Mesendoderm (in vitro differentiated cells): Measurements from ENCODE around the gene HBQ1.
"Not testable (repeated sequence)": the region's sequence is repeated elsewhere in the genome, so short reads cannot be mapped to it uniquely, and the experiment has no call there.

Source experiments
- DNase-seq: peaks from one replicate; pipeline ENCODE4 v3.0.0; 2013
- H2AK5ac ChIP-seq: 2 replicates; pipeline ENCODE4 v1.6.1; 2013; ENCODE audit warnings: low read length, inconsistent platforms
- H2BK120ac ChIP-seq: 2 replicates; pipeline ENCODE4 v1.6.1; 2013; ENCODE audit warnings: low read depth, mild to moderate bottlenecking, low read length, moderate library complexity, mixed read lengths
- H2BK15ac ChIP-seq: replicated peaks from 2 replicates; pipeline ENCODE4 v1.6.1; 2013; ENCODE audit warnings: low read depth, mild to moderate bottlenecking, moderate library complexity
- H2BK5ac ChIP-seq: 2 replicates; pipeline ENCODE4 v1.6.1; 2013; ENCODE audit warnings: low read length, inconsistent platforms
- H3K18ac ChIP-seq: 2 replicates; pipeline ENCODE4 v1.6.1; 2013; ENCODE audit warnings: mild to moderate bottlenecking, low read length, mixed read lengths
- H3K23ac ChIP-seq: one replicate; pipeline ENCODE4 v1.6.1; 2013; ENCODE audit warnings: low read length
- H3K27ac ChIP-seq: 2 replicates; pipeline ENCODE4 v1.5.1; 2013; ENCODE audit warnings: low read depth, mild to moderate bottlenecking, inconsistent platforms, low read length, moderate library complexity
- H3K27me3 ChIP-seq: 2 replicates; pipeline ENCODE4 v1.6.1; 2013; ENCODE audit warnings: low read length, control low read depth, mild to moderate bottlenecking, inconsistent platforms; ENCODE audit not compliant: insufficient read depth, poor library complexity
- H3K36me3 ChIP-seq: 2 replicates; pipeline ENCODE4 v1.6.1; 2013; ENCODE audit warnings: low read length, inconsistent platforms; ENCODE audit not compliant: control insufficient read depth, insufficient read depth
- H3K4ac ChIP-seq: one replicate; pipeline ENCODE4 v1.6.1; 2013; ENCODE audit warnings: low read depth, mild to moderate bottlenecking, low read length, moderate library complexity
- H3K4me1 ChIP-seq: 2 replicates; pipeline ENCODE4 v1.6.1; 2013; ENCODE audit warnings: low read depth, low read length, inconsistent platforms; ENCODE audit not compliant: control insufficient read depth
- H3K4me2 ChIP-seq: 2 replicates; pipeline ENCODE4 v1.6.1; 2013; ENCODE audit warnings: low read length
- H3K4me3 ChIP-seq: 2 replicates; pipeline ENCODE4 v1.5.1; 2013; ENCODE audit warnings: mild to moderate bottlenecking, low read length
- H3K56ac ChIP-seq: one replicate; pipeline ENCODE4 v1.6.1; 2013; ENCODE audit warnings: low read length
- H3K79me1 ChIP-seq: 2 replicates; pipeline ENCODE4 v1.6.1; 2013; ENCODE audit warnings: low read length, inconsistent platforms
- H3K79me2 ChIP-seq: 2 replicates; pipeline ENCODE4 v1.6.1; 2013; ENCODE audit warnings: mild to moderate bottlenecking, low read length; ENCODE audit not compliant: control insufficient read depth, insufficient read depth
- H3K9ac ChIP-seq: 2 replicates; pipeline ENCODE4 v1.6.1; 2013; ENCODE audit warnings: low read length, inconsistent platforms
- H4K5ac ChIP-seq: one replicate; pipeline ENCODE4 v1.6.1; 2013; ENCODE audit warnings: low read length
- H4K8ac ChIP-seq: one replicate; pipeline ENCODE4 v1.6.1; 2013; ENCODE audit warnings: low read depth, mild to moderate bottlenecking, control low read depth, low read length, moderate library complexity
- WGBS: extraction: QIAGEN DNeasy Blood & Tissue Kit; methylation state at CpG from one replicate; pipeline ENCODE4 v1.1.7; 2013; ENCODE audit warnings: low lambda C conversion rate, missing lambda C conversion rate; ENCODE audit not compliant: insufficient coverage; ENCODE audit errors: extremely low coverage; 5-methylcytosine and 5-hydroxymethylcytosine counted together

Gene HBQ1

DNA sequence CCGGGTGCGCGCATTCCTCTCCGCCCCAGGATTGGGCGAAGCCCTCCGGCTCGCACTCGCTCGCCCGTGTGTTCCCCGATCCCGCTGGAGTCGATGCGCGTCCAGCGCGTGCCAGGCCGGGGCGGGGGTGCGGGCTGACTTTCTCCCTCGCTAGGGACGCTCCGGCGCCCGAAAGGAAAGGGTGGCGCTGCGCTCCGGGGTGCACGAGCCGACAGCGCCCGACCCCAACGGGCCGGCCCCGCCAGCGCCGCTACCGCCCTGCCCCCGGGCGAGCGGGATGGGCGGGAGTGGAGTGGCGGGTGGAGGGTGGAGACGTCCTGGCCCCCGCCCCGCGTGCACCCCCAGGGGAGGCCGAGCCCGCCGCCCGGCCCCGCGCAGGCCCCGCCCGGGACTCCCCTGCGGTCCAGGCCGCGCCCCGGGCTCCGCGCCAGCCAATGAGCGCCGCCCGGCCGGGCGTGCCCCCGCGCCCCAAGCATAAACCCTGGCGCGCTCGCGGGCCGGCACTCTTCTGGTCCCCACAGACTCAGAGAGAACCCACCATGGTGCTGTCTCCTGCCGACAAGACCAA is 7.8 kb upstream of the HBQ1 start, which contains the start of gene HBA2:
HBA2 (plus strand) TSS at position 503 of the 568 bp plus-strand sequence; CDS start at position 540, 37 bp downstream.
- not testable (repeated sequence) for H4K8ac ChIP-seq, H2BK5ac ChIP-seq, H3K4me1 ChIP-seq, H3K79me2 ChIP-seq, H3K18ac ChIP-seq, H3K4ac ChIP-seq, H4K5ac ChIP-seq, H3K4me3 ChIP-seq, H3K9ac ChIP-seq, H3K36me3 ChIP-seq, H3K4me2 ChIP-seq, H3K79me1 ChIP-seq, H3K23ac ChIP-seq, H3K56ac ChIP-seq, H2BK15ac ChIP-seq, H2AK5ac ChIP-seq, DNase-seq, H3K27ac ChIP-seq, H2BK120ac ChIP-seq
- H3K27me3 ChIP-seq, result peaks cover 31% of the 10 kb centered on the region
- no CpG with 5 or more reads among the region's 74 CpGs for WGBS

DNA sequence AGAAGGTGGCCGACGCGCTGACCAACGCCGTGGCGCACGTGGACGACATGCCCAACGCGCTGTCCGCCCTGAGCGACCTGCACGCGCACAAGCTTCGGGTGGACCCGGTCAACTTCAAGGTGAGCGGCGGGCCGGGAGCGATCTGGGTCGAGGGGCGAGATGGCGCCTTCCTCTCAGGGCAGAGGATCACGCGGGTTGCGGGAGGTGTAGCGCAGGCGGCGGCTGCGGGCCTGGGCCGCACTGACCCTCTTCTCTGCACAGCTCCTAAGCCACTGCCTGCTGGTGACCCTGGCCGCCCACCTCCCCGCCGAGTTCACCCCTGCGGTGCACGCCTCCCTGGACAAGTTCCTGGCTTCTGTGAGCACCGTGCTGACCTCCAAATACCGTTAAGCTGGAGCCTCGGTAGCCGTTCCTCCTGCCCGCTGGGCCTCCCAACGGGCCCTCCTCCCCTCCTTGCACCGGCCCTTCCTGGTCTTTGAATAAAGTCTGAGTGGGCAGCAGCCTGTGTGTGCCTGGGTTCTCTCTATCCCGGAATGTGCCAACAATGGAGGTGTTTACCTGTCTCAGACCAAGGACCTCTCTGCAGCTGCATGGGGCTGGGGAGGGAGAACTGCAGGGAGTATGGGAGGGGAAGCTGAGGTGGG is 6.9 kb upstream of the HBQ1 start:
- not testable (repeated sequence) for H3K27ac ChIP-seq, H4K8ac ChIP-seq, H2BK5ac ChIP-seq, H3K4me2 ChIP-seq, DNase-seq, H2BK120ac ChIP-seq, H3K9ac ChIP-seq, H2BK15ac ChIP-seq, H3K18ac ChIP-seq, H3K56ac ChIP-seq, H3K79me1 ChIP-seq, H3K23ac ChIP-seq, H3K36me3 ChIP-seq, H3K4ac ChIP-seq, H2AK5ac ChIP-seq, H3K79me2 ChIP-seq, H3K4me3 ChIP-seq, H4K5ac ChIP-seq, H3K4me1 ChIP-seq
- peaks cover 35% of the 10 kb centered on the region for H3K27me3 ChIP-seq
- no CpG with 5 or more reads among the region's 44 CpGs for WGBS

DNA sequence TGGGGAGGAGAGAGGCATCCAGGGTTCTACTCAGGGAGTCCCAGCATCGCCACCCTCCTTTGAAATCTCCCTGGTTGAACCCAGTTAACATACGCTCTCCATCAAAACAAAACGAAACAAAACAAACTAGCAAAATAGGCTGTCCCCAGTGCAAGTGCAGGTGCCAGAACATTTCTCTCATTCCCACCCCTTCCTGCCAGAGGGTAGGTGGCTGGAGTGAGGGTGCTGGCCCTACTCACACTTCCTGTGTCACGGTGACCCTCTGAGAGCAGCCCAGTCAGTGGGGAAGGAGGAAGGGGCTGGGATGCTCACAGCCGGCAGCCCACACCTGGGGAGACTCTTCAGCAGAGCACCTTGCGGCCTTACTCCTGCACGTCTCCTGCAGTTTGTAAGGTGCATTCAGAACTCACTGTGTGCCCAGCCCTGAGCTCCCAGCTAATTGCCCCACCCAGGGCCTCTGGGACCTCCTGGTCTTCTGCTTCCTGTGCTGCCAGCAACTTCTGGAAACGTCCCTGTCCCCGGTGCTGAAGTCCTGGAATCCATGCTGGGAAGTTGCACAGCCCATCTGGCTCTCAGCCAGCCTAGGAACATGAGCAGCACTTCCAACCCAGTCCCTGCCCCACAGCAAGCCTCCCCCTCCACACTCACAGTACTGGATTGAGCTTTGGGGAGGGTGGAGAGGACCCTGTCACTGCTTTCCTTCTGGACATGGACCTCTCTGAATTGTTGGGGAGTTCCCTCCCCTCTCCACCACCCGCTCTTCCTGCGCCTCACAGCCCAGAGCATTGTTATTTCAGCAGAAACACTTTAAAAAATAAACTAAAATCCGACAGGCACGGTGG is 6.1 kb upstream of the HBQ1 start:
- not testable (repeated sequence) for DNase-seq, H3K36me3 ChIP-seq, H3K4ac ChIP-seq, H3K23ac ChIP-seq, H3K18ac ChIP-seq, H3K4me3 ChIP-seq, H3K9ac ChIP-seq, H3K27ac ChIP-seq, H2BK120ac ChIP-seq, H2BK5ac ChIP-seq, H4K8ac ChIP-seq, H3K4me2 ChIP-seq, H2AK5ac ChIP-seq, H3K4me1 ChIP-seq, H2BK15ac ChIP-seq, H4K5ac ChIP-seq, H3K79me1 ChIP-seq, H3K56ac ChIP-seq, H3K79me2 ChIP-seq
- peaks cover 36% of the 10 kb centered on the region for H3K27me3 ChIP-seq
- WGBS, result no CpG with 5 or more reads among the region's 13 CpGs

DNA sequence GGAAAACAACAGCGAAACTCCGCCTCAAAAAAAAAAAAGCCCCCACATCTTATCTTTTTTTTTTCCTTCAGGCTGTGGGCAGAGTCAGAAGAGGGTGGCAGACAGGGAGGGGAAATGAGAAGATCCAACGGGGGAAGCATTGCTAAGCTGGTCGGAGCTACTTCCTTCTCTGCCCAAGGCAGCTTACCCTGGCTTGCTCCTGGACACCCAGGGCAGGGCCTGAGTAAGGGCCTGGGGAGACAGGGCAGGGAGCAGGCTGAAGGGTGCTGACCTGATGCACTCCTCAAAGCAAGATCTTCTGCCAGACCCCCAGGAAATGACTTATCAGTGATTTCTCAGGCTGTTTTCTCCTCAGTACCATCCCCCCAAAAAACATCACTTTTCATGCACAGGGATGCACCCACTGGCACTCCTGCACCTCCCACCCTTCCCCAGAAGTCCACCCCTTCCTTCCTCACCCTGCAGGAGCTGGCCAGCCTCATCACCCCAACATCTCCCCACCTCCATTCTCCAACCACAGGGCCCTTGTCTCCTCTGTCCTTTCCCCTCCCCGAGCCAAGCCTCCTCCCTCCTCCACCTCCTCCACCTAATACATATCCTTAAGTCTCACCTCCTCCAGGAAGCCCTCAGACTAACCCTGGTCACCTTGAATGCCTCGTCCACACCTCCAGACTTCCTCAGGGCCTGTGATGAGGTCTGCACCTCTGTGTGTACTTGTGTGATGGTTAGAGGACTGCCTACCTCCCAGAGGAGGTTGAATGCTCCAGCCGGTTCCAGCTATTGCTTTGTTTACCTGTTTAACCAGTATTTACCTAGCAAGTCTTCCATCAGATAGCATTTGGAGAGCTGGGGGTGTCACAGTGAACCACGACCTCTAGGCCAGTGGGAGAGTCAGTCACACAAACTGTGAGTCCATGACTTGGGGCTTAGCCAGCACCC is 5.0 kb upstream of the HBQ1 start:
- Histone ChIP-seq H3K4ac (no peak overlapping the region), H3K4me3 (no peak overlapping the region), H2AK5ac (no peak overlapping the region), H3K36me3 (no peaks in the 10 kb centered on the region), H3K4me1 (no peaks in the 10 kb centered on the region), H2BK15ac (no peak overlapping the region), H3K9ac (no peak overlapping the region), H2BK5ac (no peak overlapping the region), H3K79me2 (no peaks in the 10 kb centered on the region), H3K18ac (no peak overlapping the region), H3K23ac (no peak overlapping the region), H4K8ac (no peak overlapping the region), H3K4me2 (no peak overlapping the region), H3K27me3 (peaks cover 38% of the 10 kb centered on the region), H3K56ac (no peak overlapping the region), H3K27ac (no peak overlapping the region), H4K5ac (no peak overlapping the region), H3K79me1 (no peaks in the 10 kb centered on the region), H2BK120ac (no peak overlapping the region)
- DNase-seq, result no peak
- WGBS, result no CpG with 5 or more reads among the region's 8 CpGs

DNA sequence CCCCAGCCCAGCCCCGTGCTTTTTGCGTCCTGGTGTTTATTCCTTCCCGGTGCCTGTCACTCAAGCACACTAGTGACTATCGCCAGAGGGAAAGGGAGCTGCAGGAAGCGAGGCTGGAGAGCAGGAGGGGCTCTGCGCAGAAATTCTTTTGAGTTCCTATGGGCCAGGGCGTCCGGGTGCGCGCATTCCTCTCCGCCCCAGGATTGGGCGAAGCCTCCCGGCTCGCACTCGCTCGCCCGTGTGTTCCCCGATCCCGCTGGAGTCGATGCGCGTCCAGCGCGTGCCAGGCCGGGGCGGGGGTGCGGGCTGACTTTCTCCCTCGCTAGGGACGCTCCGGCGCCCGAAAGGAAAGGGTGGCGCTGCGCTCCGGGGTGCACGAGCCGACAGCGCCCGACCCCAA is 4.3 kb upstream of the HBQ1 start:
- H4K5ac ChIP-seq, H3K9ac ChIP-seq, H2AK5ac ChIP-seq, H3K27ac ChIP-seq, H2BK5ac ChIP-seq, H3K4me1 ChIP-seq, H2BK15ac ChIP-seq, H3K4me3 ChIP-seq, H3K23ac ChIP-seq, H3K56ac ChIP-seq, H3K4ac ChIP-seq, H3K36me3 ChIP-seq, H3K79me1 ChIP-seq, H3K18ac ChIP-seq, DNase-seq, H3K79me2 ChIP-seq, H2BK120ac ChIP-seq, H3K4me2 ChIP-seq, H4K8ac ChIP-seq: not testable (repeated sequence)
- peaks cover 36% of the 10 kb centered on the region for H3K27me3 ChIP-seq
- no CpG with 5 or more reads among the region's 39 CpGs for WGBS
